ENCODE data around the gene HES2. TPM values are rescaled to one million over a fixed set of nuclear protein-coding genes. Genes with fewer than 3 reads are reported as not detected.
A peak's percentile ranks its signal among the peaks of the same experiment; 100 is the strongest.

Gene HES2
- total RNA-seq, 1 experiment from 2014 or later = 1.2 TPM

GRCh38 chr1:6459850-6460265, 40.1 kb upstream of the HES2 start:
- no peaks in the 10 kb centered on the region for H3K79me2 ChIP-seq (ENCODE audit: insufficient read depth, low read length)
- H2BK12ac ChIP-seq (ENCODE audit: insufficient read length, low read depth, low read length) = no peak overlapping the region
- H2BK5ac ChIP-seq (ENCODE audit: insufficient read length, low read length) = no peak overlapping the region
- H4K5ac ChIP-seq (ENCODE audit: insufficient read length, low read depth, low read length) = no peak overlapping the region
- H3K23ac ChIP-seq (ENCODE audit: insufficient read length, low read depth, low read length) = no peak overlapping the region
- no peak overlapping the region for H3K14ac ChIP-seq (ENCODE audit: insufficient read depth, low read length)
- Mint-ChIP-seq H3K27ac (peak overlapping the region in 2 of 3 experiments; percentile 23 to 96; a peak in 2 of 7 replicates), H3K36me3 (ENCODE audit: insufficient read depth in 1 of 3, low read depth in 3 of 3) (peaks cover 1 to 37% (median 17%) of the 10 kb centered on the region in 3 experiments; a peak in 6 of 7 replicates), H3K27me3 (ENCODE audit: low read depth) (no peaks in the 10 kb centered on the region; the same call in 1 of the 2 replicates), H3K4me1 (peaks cover 16 to 26% of the 10 kb centered on the region in 2 experiments), H3K9me3 (no peaks in the 10 kb centered on the region), H3K4me3 (peak overlapping the region in 1 of 2 experiments; percentile 62; a peak in 3 of 5 replicates)
- no peak overlapping the region for H2AK5ac ChIP-seq (ENCODE audit: insufficient read length, low read length)
- H3K27ac ChIP-seq (ENCODE audit: insufficient read length, low read depth, low read length) = no peak overlapping the region
- no peaks in the 10 kb centered on the region for H3K23me2 ChIP-seq (ENCODE audit: insufficient read length, low read depth, low read length, poor library complexity, severe bottlenecking)
- H3K56ac ChIP-seq (ENCODE audit: insufficient read length, low read depth, low read length) = no peak overlapping the region
- no peak overlapping the region for H2BK120ac ChIP-seq (ENCODE audit: low read depth, low read length, poor library complexity, severe bottlenecking)
- no peak overlapping the region for H3K18ac ChIP-seq (ENCODE audit: insufficient read length, low read depth, low read length)
- H3K4ac ChIP-seq (ENCODE audit: low read depth, low read length) = no peak overlapping the region
- H2AFZ ChIP-seq (ENCODE audit: low read length) = no peak overlapping the region
- H3K9me3 ChIP-seq (ENCODE audit: control insufficient read depth, low read depth, low read length) = no peaks in the 10 kb centered on the region
- H3K4me2 ChIP-seq (ENCODE audit: insufficient read depth, insufficient read length, low read length) = peak overlapping the region; percentile 18
- H4K20me1 ChIP-seq (ENCODE audit: control insufficient read depth, insufficient read depth, insufficient read length) = no peaks in the 10 kb centered on the region
- peak; percentile 72 for DNase-seq
- no peak overlapping the region for H2BK20ac ChIP-seq (ENCODE audit: low read depth, low read length, poor library complexity, severe bottlenecking)
- H3K79me1 ChIP-seq (ENCODE audit: insufficient read depth, low read depth, low read length, poor library complexity, severe bottlenecking) = no peaks in the 10 kb centered on the region
- H3T11ph ChIP-seq (ENCODE audit: low read length) = no peak overlapping the region
- WGBS (ENCODE audit: extremely low coverage, insufficient read length, low lambda C conversion rate) = no CpG with 5 or more reads among the region's 18 CpGs
- no peak overlapping the region; the same call in 1 of the 2 replicates for H2BK15ac ChIP-seq (ENCODE audit: low read depth, low read length)
- H4K91ac ChIP-seq (ENCODE audit: insufficient read length, low read depth, low read length) = no peak overlapping the region
- no peaks in the 10 kb centered on the region for H3K27me3 ChIP-seq (ENCODE audit: insufficient read depth, low read length)
- TF ChIP-seq CTCF (conservative IDR thresholded peaks at IDR 0.05) = no peak
- H3K9ac ChIP-seq (ENCODE audit: extremely low read depth, insufficient read length, low read length) = no peak overlapping the region
- H3K4me1 ChIP-seq (ENCODE audit: insufficient read depth, low read length) = peaks cover 3% of the 10 kb centered on the region; the same call in 1 of the 2 replicates
- no peak overlapping the region for H4K8ac ChIP-seq (replicated peaks; ENCODE audit: insufficient read length, low read depth, low read length)
